ENCODE measurements around the gene SDF2. TPM values are rescaled to one million over a fixed set of nuclear protein-coding genes. Genes with fewer than 3 reads are reported as not detected.
A peak's percentile ranks its signal among the peaks of the same experiment; 100 is the strongest.

SDF2 gene
- total RNA-seq, 1 donor from 2014 or later: 52.8 TPM

DNA sequence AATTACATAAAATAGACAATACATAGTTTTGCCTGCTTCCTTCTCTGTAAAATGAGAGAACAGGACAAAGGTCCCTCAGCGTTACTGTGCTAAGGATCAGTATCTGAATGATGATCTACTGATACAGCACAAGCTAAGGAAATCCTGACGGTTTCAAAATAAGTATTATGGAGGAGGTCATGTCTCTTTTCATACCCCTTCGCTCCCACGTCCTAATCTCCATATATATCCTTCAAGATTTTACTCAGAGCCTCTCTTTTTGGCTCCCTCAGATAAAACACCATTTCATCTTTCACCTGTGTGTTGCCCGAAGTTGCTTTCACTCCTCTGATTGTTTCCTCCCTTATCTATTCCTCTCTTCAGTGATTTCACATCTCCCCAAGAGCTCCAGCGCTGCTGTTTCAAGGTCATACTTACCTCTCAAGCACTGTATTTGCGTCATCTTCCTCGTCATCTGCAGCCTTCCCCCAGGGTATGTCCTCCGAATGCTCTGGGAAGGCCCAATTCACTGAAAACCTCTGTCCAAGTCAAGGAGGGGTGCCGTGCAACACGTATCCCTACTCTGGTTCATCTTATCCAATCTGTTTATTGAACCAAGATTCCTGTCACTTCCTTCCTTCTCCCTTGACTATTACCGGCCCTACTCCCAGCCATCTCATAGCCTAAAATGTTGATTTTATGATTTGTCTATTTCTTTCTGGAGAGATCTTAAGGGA is 15.5 kb downstream of the SDF2 start:
- peak overlapping the region; percentile 75 for H3K4me3 ChIP-seq
- peaks cover 44% of the 10 kb centered on the region for H3K36me3 ChIP-seq

DNA sequence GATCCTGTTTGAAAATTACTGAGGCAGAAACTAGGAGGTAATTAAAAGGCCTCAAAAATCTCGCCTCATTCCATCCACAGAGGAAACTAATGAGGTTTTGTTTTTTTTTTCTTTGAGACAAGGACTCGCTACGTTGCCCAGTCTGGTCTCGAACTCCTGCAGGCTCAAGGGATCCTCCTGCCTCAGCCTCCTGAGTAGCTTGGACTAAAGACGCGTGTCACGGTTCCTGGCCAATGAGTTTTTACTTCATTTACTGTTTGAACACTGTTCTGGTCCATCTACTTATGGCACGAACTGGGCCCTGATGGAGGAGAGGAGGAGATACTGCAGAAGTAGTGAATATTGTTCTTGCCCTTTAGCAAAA is 16.1 kb downstream of the SDF2 start:
- peaks cover 44% of the 10 kb centered on the region for H3K36me3 ChIP-seq
- TF ChIP-seq, protein P1, sequence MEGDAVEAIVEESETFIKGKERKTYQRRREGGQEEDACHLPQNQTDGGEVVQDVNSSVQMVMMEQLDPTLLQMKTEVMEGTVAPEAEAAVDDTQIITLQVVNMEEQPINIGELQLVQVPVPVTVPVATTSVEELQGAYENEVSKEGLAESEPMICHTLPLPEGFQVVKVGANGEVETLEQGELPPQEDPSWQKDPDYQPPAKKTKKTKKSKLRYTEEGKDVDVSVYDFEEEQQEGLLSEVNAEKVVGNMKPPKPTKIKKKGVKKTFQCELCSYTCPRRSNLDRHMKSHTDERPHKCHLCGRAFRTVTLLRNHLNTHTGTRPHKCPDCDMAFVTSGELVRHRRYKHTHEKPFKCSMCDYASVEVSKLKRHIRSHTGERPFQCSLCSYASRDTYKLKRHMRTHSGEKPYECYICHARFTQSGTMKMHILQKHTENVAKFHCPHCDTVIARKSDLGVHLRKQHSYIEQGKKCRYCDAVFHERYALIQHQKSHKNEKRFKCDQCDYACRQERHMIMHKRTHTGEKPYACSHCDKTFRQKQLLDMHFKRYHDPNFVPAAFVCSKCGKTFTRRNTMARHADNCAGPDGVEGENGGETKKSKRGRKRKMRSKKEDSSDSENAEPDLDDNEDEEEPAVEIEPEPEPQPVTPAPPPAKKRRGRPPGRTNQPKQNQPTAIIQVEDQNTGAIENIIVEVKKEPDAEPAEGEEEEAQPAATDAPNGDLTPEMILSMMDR (IDR thresholded peaks at IDR 0.05): no peak
- H3K27me3 ChIP-seq: no peaks in the 10 kb centered on the region
- peak overlapping the region; percentile 75 for H3K4me3 ChIP-seq
- H3K9me3 ChIP-seq: no peaks in the 10 kb centered on the region
- DNase-seq (no peak), ATAC-seq (no peak)
- peaks cover 31% of the 10 kb centered on the region for H3K4me1 ChIP-seq
- intact Hi-C loops (cut with DNase I): no loop called here
- H3K27ac ChIP-seq: peak overlapping the region; percentile 96

More for the DNA sequence above, 15.5 kb downstream of the SDF2 start:
- DNase-seq (no peak), ATAC-seq (no peak)
- TF ChIP-seq, protein P1 (IDR thresholded peaks at IDR 0.05): no peak
- intact Hi-C loops (cut with DNase I): no loop called here
- Histone ChIP-seq H3K27ac (peak overlapping the region; percentile 96), H3K27me3 (no peaks in the 10 kb centered on the region), H3K9me3 (no peaks in the 10 kb centered on the region), H3K4me1 (peaks cover 31% of the 10 kb centered on the region)

DNA sequence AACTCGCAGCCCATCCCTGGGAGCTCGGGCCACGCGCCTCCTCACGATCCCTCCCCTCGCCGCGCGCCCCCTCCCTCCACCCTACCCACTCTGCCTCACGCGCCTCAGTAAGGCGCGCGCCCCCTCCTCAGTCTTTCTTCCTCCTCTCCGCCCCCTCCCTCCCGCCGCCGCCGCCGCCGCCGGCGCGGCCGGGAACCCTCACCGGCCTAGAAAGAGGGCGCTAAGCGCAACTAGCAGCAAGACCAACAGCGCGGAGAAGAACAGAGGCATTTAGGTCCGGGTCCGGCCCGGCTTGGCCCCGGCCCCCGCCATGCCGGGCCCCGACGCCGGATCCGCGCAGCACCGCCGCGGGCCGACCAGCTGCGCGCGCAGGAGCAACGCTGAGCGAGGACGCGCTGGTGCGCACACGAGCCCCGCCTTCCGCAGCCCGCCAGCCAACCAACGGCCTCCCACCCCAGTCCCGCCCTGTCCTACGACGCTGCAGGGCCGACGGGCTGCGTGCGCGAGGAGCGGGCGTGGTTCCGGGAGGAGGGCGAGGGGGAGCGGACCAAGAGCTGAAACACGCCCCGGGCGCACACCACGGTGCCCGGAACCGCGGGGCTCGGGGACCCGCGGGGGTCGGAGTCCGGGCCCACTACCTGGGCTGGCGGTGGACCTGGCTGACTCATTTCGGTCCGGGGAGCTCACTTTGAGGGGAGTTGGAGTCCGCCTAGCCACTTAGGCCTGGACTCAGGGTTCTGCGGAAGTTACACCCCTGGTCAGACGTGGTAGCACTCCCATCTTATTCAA is 16.7 kb downstream of the SDF2 start, which contains the start of gene BLTP2:
Gene BLTP2, minus strand, starts transcription at position 372 of the 789 bp plus-strand sequence. Its CDS starts 102 bp downstream, at position 270.
- Histone ChIP-seq H3K9me3 (no peaks in the 10 kb centered on the region), H3K4me3 (peak within 1 kb of the TSS; percentile 75), H3K36me3 (peaks cover 48% of the 10 kb centered on the region), H3K27me3 (no peaks in the 10 kb centered on the region), H3K27ac (peak within 1 kb of the TSS; percentile 96), H3K4me1 (peaks cover 31% of the 10 kb centered on the region)
- intact Hi-C loops (cut with DNase I): no loop called here
- ATAC-seq (peak; percentile 99), DNase-seq (peak; percentile 99)
- TF ChIP-seq, protein P1 (IDR thresholded peaks at IDR 0.05): no peak

DNA sequence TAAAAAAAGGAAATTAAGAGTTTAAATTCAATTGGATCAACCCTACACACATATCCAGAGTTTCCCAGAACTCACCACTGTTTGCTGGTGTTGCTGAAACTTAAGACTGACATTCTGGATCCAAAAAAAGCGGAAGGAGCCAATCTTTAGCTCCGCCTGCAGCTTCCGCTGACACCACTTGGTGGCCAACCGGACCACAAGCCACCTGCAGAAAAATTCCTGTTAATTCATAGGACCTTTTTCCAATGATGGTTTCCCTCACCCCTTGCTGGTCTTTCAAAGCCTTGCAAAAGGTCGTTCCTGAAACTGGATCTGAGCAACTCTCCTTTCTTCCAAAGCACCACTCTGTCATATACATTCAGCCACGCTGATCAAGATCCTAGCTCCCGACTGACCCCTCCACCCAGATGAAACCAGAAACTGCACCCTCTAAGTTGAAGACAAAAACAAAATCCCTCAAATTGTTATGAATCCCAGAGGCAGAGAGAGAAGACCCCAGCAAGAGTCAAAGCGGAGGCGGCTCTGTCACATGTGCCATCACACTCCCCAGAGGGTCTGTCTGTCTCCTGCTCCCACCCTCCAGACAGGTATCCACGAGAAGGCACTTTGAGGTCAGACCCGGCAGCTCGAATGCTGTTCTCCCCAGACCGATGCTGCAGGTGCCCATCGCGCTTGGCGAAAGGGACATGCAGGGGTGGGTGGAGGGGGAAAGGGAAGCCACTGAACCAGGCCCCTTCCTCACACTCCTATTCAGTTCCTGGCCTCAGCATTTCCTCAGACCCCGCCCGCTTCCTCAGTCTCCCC is 17.5 kb downstream of the SDF2 start:
- intact Hi-C loops (cut with DNase I): no loop called here
- TF ChIP-seq, protein P1 (IDR thresholded peaks at IDR 0.05): peak; percentile 54
- H3K4me3 ChIP-seq: peak overlapping the region; percentile 75
- peak overlapping the region; percentile 96 for H3K27ac ChIP-seq
- H3K9me3 ChIP-seq: no peaks in the 10 kb centered on the region
- peaks cover 31% of the 10 kb centered on the region for H3K4me1 ChIP-seq
- DNase-seq (peak; percentile 72), ATAC-seq (peak; percentile 42)
- H3K27me3 ChIP-seq: no peaks in the 10 kb centered on the region
- H3K36me3 ChIP-seq: peaks cover 56% of the 10 kb centered on the region

DNA sequence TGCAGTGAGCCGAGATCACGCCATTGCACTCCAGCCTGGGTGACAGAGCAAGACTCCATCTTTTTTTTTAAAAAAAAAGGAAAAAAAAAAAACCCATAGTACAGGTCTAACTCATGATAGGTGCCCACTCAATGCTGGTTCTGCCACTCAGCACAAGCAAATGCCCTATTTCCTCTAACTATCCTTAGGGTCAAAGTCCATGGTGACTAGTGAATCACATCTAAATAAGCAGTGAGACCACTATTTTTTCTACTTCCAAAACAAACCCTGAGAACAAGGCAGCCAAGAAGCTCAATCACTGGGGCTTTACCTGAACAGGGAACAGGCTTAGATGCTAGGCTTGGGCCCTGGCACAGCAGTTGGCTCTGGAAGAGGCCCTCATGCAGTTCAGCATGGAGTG is 20.1 kb downstream of the SDF2 start:
- no peaks in the 10 kb centered on the region for H3K27me3 ChIP-seq
- peaks cover 23% of the 10 kb centered on the region for H3K4me1 ChIP-seq
- no peak overlapping the region for H3K4me3 ChIP-seq
- TF ChIP-seq, protein P1 (IDR thresholded peaks at IDR 0.05): no peak
- peaks cover 66% of the 10 kb centered on the region for H3K36me3 ChIP-seq
- no peaks in the 10 kb centered on the region for H3K9me3 ChIP-seq
- intact Hi-C loops (cut with DNase I): no loop called here
- ATAC-seq (no peak), DNase-seq (no peak)
- H3K27ac ChIP-seq: no peak overlapping the region

Data from upper lobe of right lung (tissue), 1 donor.